Keratinocyte (primary cell): ENCODE measurements around the gene SUSD4.

ENCODE experiments used
- EZH2 ChIP-seq: IDR thresholded peaks from one replicate; pipeline ENCODE4 v1.6.1; 2012; ENCODE audit warnings: inconsistent platforms, mild to moderate bottlenecking, low read length, moderate library complexity
- TF ChIP-seq, protein P1 (sequence below), 3 experiments: IDR thresholded peaks in 1 of 3; conservative IDR thresholded peaks in 1 of 3; optimal IDR thresholded peaks in 1 of 3; 2 replicates in 2 of 3; 3 replicates in 1 of 3; pipeline versions ENCODE3 to v1.5.1; 2011; ENCODE audit warnings: low read length in 3 of 3, mild to moderate bottlenecking in 3 of 3, moderate library complexity in 2 of 3, control low read depth in 1 of 3, inconsistent platforms in 1 of 3; ENCODE audit not compliant: insufficient read depth in 2 of 3; ENCODE audit errors: extremely low read depth in 1 of 3

DNA sequence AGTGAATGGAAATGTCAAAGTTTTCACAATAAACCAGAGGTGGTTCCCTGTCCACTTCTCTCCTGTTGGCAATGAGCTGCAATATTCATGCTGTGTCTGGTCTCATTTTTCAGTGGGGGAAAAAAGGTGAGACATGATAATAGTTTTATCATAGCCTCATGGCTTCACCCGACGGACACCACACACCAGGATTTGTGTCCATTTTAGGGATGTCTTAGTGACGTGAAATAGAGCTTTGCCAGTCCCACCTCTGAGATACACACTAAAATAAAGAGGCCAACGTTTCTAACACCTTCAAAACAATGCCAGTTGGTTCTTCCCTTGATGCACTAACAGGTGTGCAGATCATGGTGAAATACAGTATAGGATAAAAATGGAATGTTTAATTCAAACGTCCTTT is 129.4 kb downstream of the SUSD4 start:
- TF ChIP-seq, protein P1, sequence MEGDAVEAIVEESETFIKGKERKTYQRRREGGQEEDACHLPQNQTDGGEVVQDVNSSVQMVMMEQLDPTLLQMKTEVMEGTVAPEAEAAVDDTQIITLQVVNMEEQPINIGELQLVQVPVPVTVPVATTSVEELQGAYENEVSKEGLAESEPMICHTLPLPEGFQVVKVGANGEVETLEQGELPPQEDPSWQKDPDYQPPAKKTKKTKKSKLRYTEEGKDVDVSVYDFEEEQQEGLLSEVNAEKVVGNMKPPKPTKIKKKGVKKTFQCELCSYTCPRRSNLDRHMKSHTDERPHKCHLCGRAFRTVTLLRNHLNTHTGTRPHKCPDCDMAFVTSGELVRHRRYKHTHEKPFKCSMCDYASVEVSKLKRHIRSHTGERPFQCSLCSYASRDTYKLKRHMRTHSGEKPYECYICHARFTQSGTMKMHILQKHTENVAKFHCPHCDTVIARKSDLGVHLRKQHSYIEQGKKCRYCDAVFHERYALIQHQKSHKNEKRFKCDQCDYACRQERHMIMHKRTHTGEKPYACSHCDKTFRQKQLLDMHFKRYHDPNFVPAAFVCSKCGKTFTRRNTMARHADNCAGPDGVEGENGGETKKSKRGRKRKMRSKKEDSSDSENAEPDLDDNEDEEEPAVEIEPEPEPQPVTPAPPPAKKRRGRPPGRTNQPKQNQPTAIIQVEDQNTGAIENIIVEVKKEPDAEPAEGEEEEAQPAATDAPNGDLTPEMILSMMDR (optimal IDR thresholded peaks at IDR 0.05 in 1 of 3, IDR thresholded peaks at IDR 0.05 in 1 of 3, conservative IDR thresholded peaks at IDR 0.05 in 1 of 3; ENCODE audit: extremely low read depth in 1 of 3, insufficient read depth in 2 of 3, low read length in 3 of 3): no peak
- no peak for TF ChIP-seq EZH2
